Vagina (tissue), 2 donors: Measurements from ENCODE around the gene FAR2. TPM values are rescaled to one million over a fixed set of nuclear protein-coding genes. Genes with fewer than 3 reads are reported as not detected.

ENCODE experiments used
- DNase-seq, 2 donors: peaks; one replicate each; pipeline ENCODE4 v3.0.0-alpha.2; 2017; ENCODE audit errors: extremely low spot score in 2 of 2
- H3K27ac ChIP-seq: fragments of 200-600 bp; sonication (generic); one replicate; pipeline ENCODE4 v1.5.1; 2019
- H3K27me3 ChIP-seq: fragments of 200-600 bp; sonication (generic); one replicate; pipeline ENCODE4 v1.5.1; 2019
- H3K36me3 ChIP-seq, 2 donors: fragments of 200-600 bp; sonication (generic); one replicate each; pipeline ENCODE4 v1.5.1; 2017 to 2019
- H3K4me1 ChIP-seq: fragments of 200-600 bp; sonication (generic); one replicate; pipeline ENCODE4 v1.5.1; 2019
- H3K4me3 ChIP-seq, 2 donors: fragments of 200-600 bp; sonication (generic); 1 replicate in 1 of 2; 2 replicates in 1 of 2; pipeline ENCODE4 v1.5.1; 2016 to 2019
- H3K9me3 ChIP-seq: fragments of 200-600 bp; sonication (generic); one replicate; pipeline ENCODE4 v1.5.1; 2019
- POLR2A ChIP-seq, 2 donors: fragments of 450-650 bp; IDR thresholded peaks; one replicate each; pipeline ENCODE4 v1.6.1; 2017; ENCODE audit warnings: antibody characterized with exemption in 2 of 2, mild to moderate bottlenecking in 2 of 2, moderate library complexity in 2 of 2
- POLR2AphosphoS5 ChIP-seq, 2 donors: sonication (generic); formaldehyde crosslinking; IDR thresholded peaks; one replicate each; pipeline ENCODE4 v1.9.0; 2017; ENCODE audit warnings: antibody characterized with exemption in 2 of 2, mild to moderate bottlenecking in 2 of 2, low read depth in 1 of 2; ENCODE audit not compliant: insufficient read depth in 1 of 2
- intact Hi-C: fragments of 100-400 bp; cut with DNase I; formaldehyde crosslinking; loops from one replicate; pipeline ENCODE4 v1.15.1; 2023
- total RNA-seq: library from RNA; depleted of rRNA; stranded (reverse); fragments of >200 nt; gene quantifications from one replicate; pipeline ENCODE4 v1.2.3, GENCODE V29; 2016
- TF ChIP-seq, protein P1 (sequence below), 3 experiments: fragments of 450-650 bp in 2 of 3; fragments of 200-600 bp in 1 of 3; sonication (generic) in 1 of 3; IDR thresholded peaks; one replicate each; pipeline ENCODE4 v1.5.1; 2017 to 2019; ENCODE audit warnings: antibody characterized with exemption in 3 of 3, mild to moderate bottlenecking in 2 of 3, moderate library complexity in 2 of 3

Gene FAR2
- total RNA-seq, 1 donor from 2014 or later, result 16.2 TPM

DNA sequence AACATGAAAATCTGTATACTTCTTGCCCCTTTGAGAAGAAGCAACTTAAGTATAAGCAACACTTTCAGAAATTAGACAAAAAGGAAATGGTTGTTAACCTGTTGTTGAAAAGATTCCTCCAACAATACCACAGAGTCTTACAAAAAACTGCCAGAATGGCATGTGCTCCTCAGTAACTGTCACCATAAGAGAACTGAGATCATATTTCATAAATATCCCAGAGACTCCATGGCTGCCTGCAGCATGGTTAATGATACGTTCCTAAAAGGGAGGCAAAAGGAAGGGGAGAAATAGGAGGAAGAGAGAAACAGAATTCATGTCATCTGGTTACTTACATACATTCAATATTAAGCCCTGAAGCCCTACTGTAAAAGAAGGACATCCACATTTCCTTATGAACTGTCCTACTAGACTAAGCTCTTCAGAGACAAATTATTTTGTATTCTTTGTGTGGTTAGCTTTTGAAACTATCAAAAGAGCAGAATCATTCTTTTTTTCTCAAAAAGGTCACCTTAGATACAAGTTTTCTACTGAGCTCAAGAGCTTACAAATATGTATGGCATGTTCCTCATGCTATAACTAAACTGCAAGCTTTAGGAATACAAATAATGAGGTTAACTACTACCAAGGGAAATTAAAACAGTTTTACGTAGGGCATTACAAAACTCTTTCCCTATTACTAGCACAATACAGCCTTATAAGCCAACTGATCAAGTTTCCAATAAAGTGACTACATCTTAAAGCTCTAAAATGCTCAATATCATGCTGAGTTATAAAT is 194.1 kb downstream of the FAR2 start:
- Histone ChIP-seq H3K27me3 (no peaks in the 10 kb centered on the region), H3K36me3 (peaks cover 0 to 37% of the 10 kb centered on the region in 2 donors), H3K27ac (no peak overlapping the region), H3K9me3 (no peaks in the 10 kb centered on the region), H3K4me1 (no peaks in the 10 kb centered on the region), H3K4me3 (no peak overlapping the region)
- TF ChIP-seq, protein P1, sequence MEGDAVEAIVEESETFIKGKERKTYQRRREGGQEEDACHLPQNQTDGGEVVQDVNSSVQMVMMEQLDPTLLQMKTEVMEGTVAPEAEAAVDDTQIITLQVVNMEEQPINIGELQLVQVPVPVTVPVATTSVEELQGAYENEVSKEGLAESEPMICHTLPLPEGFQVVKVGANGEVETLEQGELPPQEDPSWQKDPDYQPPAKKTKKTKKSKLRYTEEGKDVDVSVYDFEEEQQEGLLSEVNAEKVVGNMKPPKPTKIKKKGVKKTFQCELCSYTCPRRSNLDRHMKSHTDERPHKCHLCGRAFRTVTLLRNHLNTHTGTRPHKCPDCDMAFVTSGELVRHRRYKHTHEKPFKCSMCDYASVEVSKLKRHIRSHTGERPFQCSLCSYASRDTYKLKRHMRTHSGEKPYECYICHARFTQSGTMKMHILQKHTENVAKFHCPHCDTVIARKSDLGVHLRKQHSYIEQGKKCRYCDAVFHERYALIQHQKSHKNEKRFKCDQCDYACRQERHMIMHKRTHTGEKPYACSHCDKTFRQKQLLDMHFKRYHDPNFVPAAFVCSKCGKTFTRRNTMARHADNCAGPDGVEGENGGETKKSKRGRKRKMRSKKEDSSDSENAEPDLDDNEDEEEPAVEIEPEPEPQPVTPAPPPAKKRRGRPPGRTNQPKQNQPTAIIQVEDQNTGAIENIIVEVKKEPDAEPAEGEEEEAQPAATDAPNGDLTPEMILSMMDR (IDR thresholded peaks at IDR 0.05), result no peak
- TF ChIP-seq POLR2AphosphoS5 (IDR thresholded peaks at IDR 0.05; ENCODE audit: insufficient read depth in 1 of 2, low read depth in 1 of 2), result no peak
- TF ChIP-seq POLR2A (IDR thresholded peaks at IDR 0.05), result no peak
- intact Hi-C loops, result no loop called here
- no peak for DNase-seq

DNA sequence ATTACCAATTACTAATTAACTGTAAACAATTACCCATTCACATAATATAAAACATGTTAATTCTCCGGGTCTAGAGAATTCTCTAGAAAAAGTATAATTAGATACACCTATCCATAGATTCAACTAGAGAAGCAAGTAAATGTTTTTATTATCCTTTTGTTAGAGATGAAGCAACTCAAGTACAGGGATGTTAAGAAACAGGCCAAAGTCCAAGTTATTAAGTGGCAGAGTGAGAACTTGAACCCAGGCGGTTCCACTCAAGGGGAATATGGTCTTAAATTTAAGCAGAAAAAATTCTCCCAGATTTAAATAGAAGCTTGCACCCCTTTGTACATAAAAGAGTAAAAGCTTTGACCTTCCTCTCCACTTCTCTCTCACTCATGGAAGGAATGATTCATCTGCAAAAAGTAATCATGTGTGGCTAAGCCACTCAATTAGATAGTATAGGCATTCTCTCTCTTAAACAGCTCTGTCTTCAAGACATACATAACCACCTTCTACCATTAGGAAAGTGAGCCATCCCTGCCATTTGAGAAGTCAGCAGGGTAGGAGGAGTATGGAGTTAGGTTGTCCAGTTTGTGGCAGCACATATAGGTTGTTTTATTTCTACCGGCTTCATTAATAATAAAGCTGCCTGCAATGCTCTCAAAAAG is 197.8 kb downstream of the FAR2 start:
- H3K4me3 ChIP-seq, result no peak overlapping the region
- TF ChIP-seq POLR2A (IDR thresholded peaks at IDR 0.05), result no peak
- TF ChIP-seq POLR2AphosphoS5 (IDR thresholded peaks at IDR 0.05; ENCODE audit: insufficient read depth in 1 of 2, low read depth in 1 of 2), result no peak
- TF ChIP-seq, protein P1 (IDR thresholded peaks at IDR 0.05), result no peak
- DNase-seq, result no peak
- peaks cover 0 to 31% of the 10 kb centered on the region in 2 donors for H3K36me3 ChIP-seq
- peaks cover 10% of the 10 kb centered on the region for H3K4me1 ChIP-seq
- H3K27me3 ChIP-seq, result no peaks in the 10 kb centered on the region
- H3K27ac ChIP-seq, result no peak overlapping the region
- H3K9me3 ChIP-seq, result no peaks in the 10 kb centered on the region
- intact Hi-C loops, result no loop called here

DNA sequence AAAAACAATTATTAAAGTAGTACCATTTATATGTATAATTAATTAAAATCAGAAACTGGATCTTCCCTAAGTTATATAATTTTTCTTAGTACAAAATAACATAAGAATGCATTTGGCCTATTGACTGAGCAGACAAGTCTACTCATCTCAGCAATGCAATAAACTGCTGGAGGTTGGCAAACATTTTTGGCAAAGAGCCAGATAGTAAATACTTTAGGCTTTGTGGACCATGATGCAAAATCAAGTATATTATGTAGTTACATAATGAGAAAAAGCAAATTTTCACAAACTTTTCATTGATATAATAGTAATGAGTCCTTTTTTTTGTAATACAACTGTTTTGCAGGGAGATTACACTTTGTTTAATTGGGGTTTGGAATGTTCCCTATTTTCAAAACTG is 201.0 kb downstream of the FAR2 start:
- intact Hi-C loops, result no loop called here
- TF ChIP-seq POLR2AphosphoS5 (IDR thresholded peaks at IDR 0.05; ENCODE audit: insufficient read depth in 1 of 2, low read depth in 1 of 2) (no peak), POLR2A (IDR thresholded peaks at IDR 0.05) (no peak)
- TF ChIP-seq, protein P1 (IDR thresholded peaks at IDR 0.05), result no peak
- peaks cover 0 to 17% of the 10 kb centered on the region in 2 donors for H3K36me3 ChIP-seq

DNA sequence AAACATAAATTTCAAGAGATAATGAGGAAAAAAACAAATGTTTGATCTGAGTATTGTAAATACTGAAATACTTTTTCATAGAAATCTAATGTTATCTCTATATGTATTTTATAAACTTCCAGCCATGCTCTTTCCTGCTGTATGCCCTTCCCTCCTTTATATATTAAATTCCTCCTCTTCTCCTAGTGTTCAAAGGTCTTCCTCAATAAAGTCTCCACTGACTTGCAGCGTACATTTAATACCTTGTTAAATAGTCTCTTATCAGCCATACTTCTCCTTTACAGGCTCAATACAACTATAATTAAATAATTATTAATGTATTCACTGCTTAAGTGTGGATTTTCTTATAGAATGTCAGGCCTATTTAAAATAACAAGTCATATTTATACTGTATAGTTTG is 205.9 kb downstream of the FAR2 start:
- no peak for TF ChIP-seq POLR2A (IDR thresholded peaks at IDR 0.05)
- no peak for TF ChIP-seq POLR2AphosphoS5 (IDR thresholded peaks at IDR 0.05; ENCODE audit: insufficient read depth in 1 of 2, low read depth in 1 of 2)
- TF ChIP-seq, protein P1 (IDR thresholded peaks at IDR 0.05), result no peak
- Histone ChIP-seq H3K9me3 (no peaks in the 10 kb centered on the region), H3K36me3 (peaks cover 0 to 24% of the 10 kb centered on the region in 2 donors), H3K27me3 (no peaks in the 10 kb centered on the region), H3K27ac (no peak overlapping the region), H3K4me3 (no peak overlapping the region), H3K4me1 (peaks cover 5% of the 10 kb centered on the region)
- DNase-seq, result no peak
- intact Hi-C loops, result no loop called here

More for the DNA sequence above, 201.0 kb downstream of the FAR2 start:
- H3K9me3 ChIP-seq, result no peaks in the 10 kb centered on the region
- H3K4me1 ChIP-seq, result peaks cover 10% of the 10 kb centered on the region
- no peak overlapping the region for H3K27ac ChIP-seq
- no peak overlapping the region for H3K4me3 ChIP-seq
- DNase-seq, result no peak
- H3K27me3 ChIP-seq, result no peaks in the 10 kb centered on the region

DNA sequence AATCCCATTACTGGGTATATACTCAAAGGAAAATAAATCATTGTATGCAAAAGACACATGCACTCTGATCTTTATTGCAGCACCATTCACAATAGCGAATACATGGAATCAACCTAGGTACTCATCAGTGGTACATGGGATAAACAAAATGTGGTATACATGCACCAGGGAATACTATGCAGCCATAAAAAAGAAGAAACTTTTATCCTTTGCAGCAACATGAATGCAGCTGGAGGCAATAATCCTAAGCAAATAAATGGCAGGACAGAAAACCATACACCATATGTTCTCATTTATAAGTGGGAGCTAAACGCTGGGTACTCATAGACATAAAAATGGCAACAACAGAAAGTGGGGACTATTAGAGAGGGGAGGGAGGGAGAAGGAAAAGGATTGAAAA is 216.0 kb downstream of the FAR2 start:
- Histone ChIP-seq H3K27ac (no peak overlapping the region), H3K4me1 (no peaks in the 10 kb centered on the region), H3K9me3 (no peaks in the 10 kb centered on the region), H3K36me3 (peaks cover 3 to 21% of the 10 kb centered on the region in 2 donors), H3K27me3 (no peaks in the 10 kb centered on the region), H3K4me3 (no peak overlapping the region)
- no peak for DNase-seq
- intact Hi-C loops, result no loop called here
- TF ChIP-seq, protein P1 (IDR thresholded peaks at IDR 0.05), result no peak
- TF ChIP-seq POLR2AphosphoS5 (IDR thresholded peaks at IDR 0.05; ENCODE audit: insufficient read depth in 1 of 2, low read depth in 1 of 2), result no peak
- no peak for TF ChIP-seq POLR2A (IDR thresholded peaks at IDR 0.05)
